22Rv1 (cell line): ENCODE measurements around the gene ATP8B2.

Experiments
- CTCF ChIP-seq: fragments of 450-650 bp; IDR thresholded peaks from 2 replicates; pipeline ENCODE4 v1.5.1; 2017; ENCODE audit warnings: mild to moderate bottlenecking
- ZFX ChIP-seq: fragments of 450-650 bp; IDR thresholded peaks from 2 replicates; pipeline ENCODE4 v1.6.1; 2017; ENCODE audit warnings: antibody characterized with exemption, borderline replicate concordance

DNA sequence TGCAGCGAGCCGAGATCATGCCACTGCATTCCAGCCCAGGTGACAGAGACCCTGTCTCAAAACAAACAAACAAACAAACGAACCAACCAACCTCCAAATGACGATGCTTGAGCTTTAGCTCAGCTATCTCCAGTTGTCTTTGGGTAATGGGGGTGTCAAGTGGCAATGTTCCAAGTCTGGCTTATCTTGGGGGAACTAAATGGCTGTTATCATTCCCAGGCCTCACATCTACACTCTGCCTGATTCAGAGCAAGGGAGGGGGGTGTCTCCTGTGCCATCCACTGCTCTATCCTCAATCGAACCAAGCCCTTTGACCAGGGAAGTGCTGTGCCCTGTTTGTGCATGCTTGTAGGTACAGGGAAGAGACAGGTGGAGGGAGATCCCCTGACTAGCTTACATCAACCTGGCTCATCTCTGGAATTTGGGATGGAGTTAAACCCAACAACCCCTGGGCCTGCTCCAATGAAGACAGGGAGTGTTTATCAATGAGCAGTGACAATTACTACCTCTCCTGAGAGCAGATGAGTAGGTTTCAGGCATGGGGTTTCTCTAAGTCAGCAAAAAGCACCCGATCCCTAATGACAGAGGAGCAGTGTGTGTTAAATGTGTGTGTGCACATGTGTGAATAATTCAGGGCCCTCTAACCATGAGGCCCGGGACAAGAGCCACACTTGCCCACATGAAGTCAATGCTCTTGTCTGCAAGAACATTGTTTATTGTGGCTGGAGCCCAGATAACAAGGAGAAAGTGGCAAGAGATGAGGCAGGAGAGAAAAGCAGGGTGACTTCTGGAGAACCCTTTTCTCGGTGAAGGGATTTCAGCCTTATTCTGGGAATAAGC is 59.5 kb downstream of the ATP8B2 start:
- TF ChIP-seq CTCF: no peak
- no peak for TF ChIP-seq ZFX
